Parathyroid adenoma (tissue), 2 donors: Measurements from ENCODE around the gene GLIS1.

Experiments used
- H2AFZ ChIP-seq: fragments of 300-600 bp; sonication (generic); one replicate; pipeline ENCODE4 v1.7.0; 2017; ENCODE audit warnings: antibody characterized with exemption, mild to moderate bottlenecking
- H3K27ac ChIP-seq: fragments of 300-600 bp; sonication (generic); one replicate; pipeline ENCODE4 v1.7.0; 2017
- H3K27me3 ChIP-seq: fragments of 300-600 bp; sonication (generic); one replicate; pipeline ENCODE4 v1.7.0; 2017; ENCODE audit warnings: low read length; ENCODE audit not compliant: control insufficient read depth, insufficient read depth
- H3K36me3 ChIP-seq: fragments of 300-600 bp; sonication (generic); one replicate; pipeline ENCODE4 v1.7.0; 2017; ENCODE audit warnings: low read length; ENCODE audit not compliant: control insufficient read depth, insufficient read depth
- H3K4me1 ChIP-seq: fragments of 300-600 bp; sonication (generic); one replicate; pipeline ENCODE4 v1.7.0; 2017; ENCODE audit warnings: control low read depth
- H3K4me2 ChIP-seq: fragments of 300-600 bp; sonication (generic); one replicate; pipeline ENCODE4 v1.7.0; 2017; ENCODE audit warnings: low read length
- H3K4me3 ChIP-seq: fragments of 300-600 bp; sonication (generic); one replicate; pipeline ENCODE4 v1.7.0; 2017; ENCODE audit warnings: low read depth, low read length
- H3K79me2 ChIP-seq: fragments of 300-600 bp; sonication (generic); one replicate; pipeline ENCODE4 v1.7.0; 2017; ENCODE audit warnings: control low read depth
- H3K9ac ChIP-seq: fragments of 300-600 bp; sonication (generic); one replicate; pipeline ENCODE4 v1.7.0; 2017; ENCODE audit warnings: mild to moderate bottlenecking
- H3K9me3 ChIP-seq: fragments of 300-600 bp; sonication (generic); one replicate; pipeline ENCODE4 v1.7.0; 2017; ENCODE audit warnings: low read length; ENCODE audit not compliant: control insufficient read depth
- CTCF ChIP-seq: fragments of 300-600 bp; sonication (generic); IDR thresholded peaks from one replicate; pipeline ENCODE4 v1.7.0; 2017; ENCODE audit warnings: antibody characterized with exemption, mild to moderate bottlenecking
- donor health status: primary hyperparathyroidism.

GLIS1 gene

DNA sequence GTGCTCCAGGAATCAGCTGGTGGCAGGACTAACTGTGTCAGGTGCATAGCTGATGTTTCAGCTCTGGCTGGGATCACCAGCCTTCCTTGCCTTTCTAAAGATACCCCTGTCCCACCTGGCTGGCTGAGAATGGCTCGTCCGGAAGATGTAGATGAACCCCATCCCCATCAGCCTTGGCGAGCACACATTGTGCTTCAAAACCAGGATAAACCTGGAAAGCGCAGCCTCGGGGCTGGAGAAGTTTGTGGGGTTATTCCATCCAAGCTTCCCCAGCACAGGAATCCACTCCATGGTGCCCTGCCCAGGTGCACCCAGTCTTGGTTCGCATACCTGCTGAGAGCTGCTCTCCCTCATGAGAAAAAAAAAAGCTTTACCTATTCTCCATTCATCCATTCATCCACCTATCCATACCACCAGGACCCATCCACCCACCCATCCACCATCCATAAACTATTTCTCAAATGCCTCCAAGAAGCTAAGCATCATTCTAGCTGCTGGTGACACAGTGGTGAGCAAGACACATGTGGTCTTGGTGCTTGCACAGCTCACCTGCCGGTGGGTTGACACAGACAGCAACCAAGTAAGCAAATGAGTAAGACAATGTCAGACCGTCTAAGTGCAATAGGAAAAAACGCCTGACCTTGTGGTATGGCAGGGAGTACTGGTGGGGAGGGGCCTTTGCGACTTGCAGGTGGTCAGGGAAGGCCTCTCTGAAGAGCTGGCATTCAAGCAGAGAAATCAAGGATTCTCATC lies 185.8 kb downstream of the GLIS1 start:
- Histone ChIP-seq H3K27me3 (no peaks in the 10 kb centered on the region), H3K4me1 (no peaks in the 10 kb centered on the region), H3K4me2 (no peak overlapping the region), H3K4me3 (no peak overlapping the region), H3K9ac (no peak overlapping the region), H3K79me2 (no peaks in the 10 kb centered on the region), H3K9me3 (no peaks in the 10 kb centered on the region), H2AFZ (no peak overlapping the region), H3K27ac (no peak overlapping the region), H3K36me3 (no peaks in the 10 kb centered on the region)
- TF ChIP-seq CTCF, result no peak

DNA sequence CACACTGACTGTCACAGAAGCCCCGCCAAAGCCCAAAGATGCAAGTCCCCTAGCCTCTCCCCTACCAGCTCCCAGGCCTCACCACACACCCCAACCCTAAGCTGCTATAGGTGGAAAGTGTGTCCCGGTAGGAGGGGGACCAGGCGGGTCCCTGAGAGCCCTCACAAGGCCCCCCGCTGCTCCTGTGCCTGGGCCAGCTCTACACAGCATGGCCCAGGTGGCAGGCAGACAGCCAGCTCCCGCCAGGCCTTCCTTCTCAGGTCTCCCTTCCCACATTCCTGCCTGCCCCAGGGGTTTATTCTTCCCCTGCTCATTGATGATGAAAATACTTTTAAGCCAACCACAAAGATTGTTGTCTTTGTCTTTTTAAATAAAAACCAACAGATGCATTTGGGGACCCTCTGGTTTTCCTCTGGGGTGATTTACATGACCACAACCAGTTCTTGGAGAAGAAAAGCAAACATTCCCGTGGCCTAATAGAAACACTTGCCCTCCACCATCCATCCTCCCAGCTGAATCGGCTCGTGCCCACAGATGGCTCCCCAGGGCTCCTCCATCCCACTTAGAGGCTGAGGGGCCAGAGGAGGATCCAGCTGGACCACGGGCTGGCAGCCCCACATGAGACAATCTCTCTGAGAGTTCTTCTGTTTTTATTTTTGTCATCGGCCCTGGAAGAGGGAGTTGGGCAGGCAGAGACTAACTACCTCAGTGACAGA lies 186.7 kb downstream of the GLIS1 start:
- no peaks in the 10 kb centered on the region for H3K79me2 ChIP-seq
- H3K9me3 ChIP-seq, result no peaks in the 10 kb centered on the region
- no peaks in the 10 kb centered on the region for H3K27me3 ChIP-seq
- H2AFZ ChIP-seq, result no peak overlapping the region
- H3K27ac ChIP-seq, result no peak overlapping the region
- no peak overlapping the region for H3K4me2 ChIP-seq
- no peaks in the 10 kb centered on the region for H3K4me1 ChIP-seq
- H3K4me3 ChIP-seq, result no peak overlapping the region
- no peaks in the 10 kb centered on the region for H3K36me3 ChIP-seq
- TF ChIP-seq CTCF, result no peak
- no peak overlapping the region for H3K9ac ChIP-seq

GRCh38 chr1:53551428-53551995 lies 187.5 kb downstream of the GLIS1 start:
- no peak for TF ChIP-seq CTCF
- Histone ChIP-seq H3K27me3 (no peaks in the 10 kb centered on the region), H3K9ac (no peak overlapping the region), H2AFZ (no peak overlapping the region), H3K4me3 (no peak overlapping the region), H3K4me2 (no peak overlapping the region), H3K36me3 (no peaks in the 10 kb centered on the region), H3K79me2 (no peaks in the 10 kb centered on the region), H3K9me3 (no peaks in the 10 kb centered on the region), H3K4me1 (no peaks in the 10 kb centered on the region), H3K27ac (no peak overlapping the region)

GRCh38 chr1:53550201-53550741 lies 188.7 kb downstream of the GLIS1 start:
- no peak for TF ChIP-seq CTCF
- H2AFZ ChIP-seq, result no peak overlapping the region
- H3K27ac ChIP-seq, result no peak overlapping the region

More at GRCh38 chr1:53550201-53550741, 188.7 kb downstream of the GLIS1 start:
- Histone ChIP-seq H3K4me2 (no peak overlapping the region), H3K9ac (no peak overlapping the region), H3K79me2 (no peaks in the 10 kb centered on the region), H3K4me1 (no peaks in the 10 kb centered on the region), H3K36me3 (no peaks in the 10 kb centered on the region), H3K9me3 (no peaks in the 10 kb centered on the region), H3K27me3 (no peaks in the 10 kb centered on the region), H3K4me3 (no peak overlapping the region)
